Measurements from ENCODE around the gene TMEM129.

Gene TMEM129

DNA sequence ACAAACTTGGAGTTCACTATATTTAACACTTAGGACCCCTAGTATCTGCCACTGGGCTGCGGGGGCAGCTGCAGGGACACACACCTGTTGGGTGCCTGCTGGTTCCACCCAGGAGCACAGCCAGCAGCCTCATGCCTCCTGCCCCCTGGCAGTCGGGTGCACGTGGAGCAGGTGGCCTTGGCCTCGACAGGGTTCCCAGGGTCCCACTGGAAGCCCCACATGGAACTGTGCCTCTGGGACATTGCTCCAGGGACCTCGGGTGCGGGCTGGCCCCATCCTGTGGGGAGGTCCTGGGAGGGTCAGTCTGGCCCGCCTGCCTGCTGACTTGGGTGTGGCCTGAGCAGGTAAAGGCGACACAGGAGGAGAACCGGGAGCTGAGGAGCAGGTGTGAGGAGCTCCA, 18.2 kb upstream of the TMEM129 start:
- Histone ChIP-seq H3K4me3 (ENCODE audit: low read length) (no peak overlapping the region), H3K36me3 (ENCODE audit: control insufficient read depth, insufficient read depth, low read length, severe bottlenecking) (peaks cover 21% of the 10 kb centered on the region), H3K4me1 (ENCODE audit: control insufficient read depth, insufficient read depth, low read length) (no peaks in the 10 kb centered on the region), H3K27me3 (replicated peaks; ENCODE audit: control insufficient read depth, insufficient read depth, low read length) (no peaks in the 10 kb centered on the region), H3K9ac (ENCODE audit: low read length) (no peak overlapping the region), H3K9me3 (ENCODE audit: control insufficient read depth, low read length) (peaks cover 19% of the 10 kb centered on the region)
- DNase-seq (ENCODE audit: low read depth) = no peak

DNA sequence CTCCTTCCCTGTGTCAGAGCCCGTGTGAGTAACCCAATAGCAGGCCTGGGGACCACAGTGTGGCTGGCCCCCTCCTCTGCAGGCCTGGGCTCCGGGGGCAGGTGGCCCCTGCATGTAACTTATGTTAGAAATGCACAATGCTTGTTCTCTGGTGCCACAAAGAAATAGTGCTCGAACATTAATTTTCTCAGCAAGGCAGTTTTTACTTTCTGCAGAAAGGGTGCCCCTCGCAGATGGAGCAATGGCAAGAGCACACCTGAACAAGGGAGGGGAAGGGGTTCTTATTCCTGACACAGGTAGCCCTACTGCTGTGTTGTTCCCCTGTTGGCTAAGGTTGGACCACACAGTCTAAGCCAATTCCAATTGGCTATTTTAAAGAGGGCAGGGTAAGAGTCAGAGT, 17.3 kb upstream of the TMEM129 start:
- no peaks in the 10 kb centered on the region for H3K27me3 ChIP-seq (replicated peaks; ENCODE audit: control insufficient read depth, insufficient read depth, low read length)
- H3K4me1 ChIP-seq (ENCODE audit: control insufficient read depth, insufficient read depth, low read length) = no peaks in the 10 kb centered on the region
- no peak overlapping the region for H3K9ac ChIP-seq (ENCODE audit: low read length)
- H3K36me3 ChIP-seq (ENCODE audit: control insufficient read depth, insufficient read depth, low read length, severe bottlenecking) = peaks cover 21% of the 10 kb centered on the region
- peaks cover 19% of the 10 kb centered on the region for H3K9me3 ChIP-seq (ENCODE audit: control insufficient read depth, low read length)
- no peak overlapping the region for H3K4me3 ChIP-seq (ENCODE audit: low read length)
- no peak for DNase-seq (ENCODE audit: low read depth)

DNA sequence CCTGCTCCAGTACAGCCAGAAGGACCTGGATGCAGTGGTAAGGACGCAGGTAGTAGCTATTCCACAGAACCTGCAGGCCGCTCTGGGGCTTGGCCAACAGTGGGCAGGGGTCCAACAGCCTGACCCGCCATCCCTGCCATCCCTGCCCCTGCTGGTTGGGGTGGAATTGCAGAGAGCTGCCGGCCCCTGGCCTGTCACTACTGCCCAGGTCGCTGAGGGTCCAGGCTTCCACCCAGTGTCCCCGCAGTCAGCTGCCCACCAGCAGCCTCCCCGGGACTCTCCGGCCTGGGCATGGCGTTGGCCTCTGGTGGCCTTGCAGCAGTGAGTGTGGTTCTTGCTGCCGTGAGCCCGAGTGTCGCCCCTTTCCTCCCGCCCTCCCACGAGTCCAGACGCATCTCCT, 16.5 kb upstream of the TMEM129 start:
- H3K4me1 ChIP-seq (ENCODE audit: control insufficient read depth, insufficient read depth, low read length) = no peaks in the 10 kb centered on the region
- H3K27me3 ChIP-seq (replicated peaks; ENCODE audit: control insufficient read depth, insufficient read depth, low read length) = no peaks in the 10 kb centered on the region
- no peak for DNase-seq (ENCODE audit: low read depth)
- peaks cover 21% of the 10 kb centered on the region for H3K36me3 ChIP-seq (ENCODE audit: control insufficient read depth, insufficient read depth, low read length, severe bottlenecking)
- H3K4me3 ChIP-seq (ENCODE audit: low read length) = no peak overlapping the region
- H3K9ac ChIP-seq (ENCODE audit: low read length) = no peak overlapping the region
- H3K9me3 ChIP-seq (ENCODE audit: control insufficient read depth, low read length) = peaks cover 19% of the 10 kb centered on the region

- Histone ChIP-seq H3K36me3 (ENCODE audit: control insufficient read depth, insufficient read depth, low read length, severe bottlenecking) (peaks cover 21% of the 10 kb centered on the region), H3K9me3 (ENCODE audit: control insufficient read depth, low read length) (peaks cover 19% of the 10 kb centered on the region), H3K9ac (ENCODE audit: low read length) (no peak overlapping the region), H3K27me3 (replicated peaks; ENCODE audit: control insufficient read depth, insufficient read depth, low read length) (no peaks in the 10 kb centered on the region), H3K4me3 (ENCODE audit: low read length) (no peak overlapping the region), H3K4me1 (ENCODE audit: control insufficient read depth, insufficient read depth, low read length) (no peaks in the 10 kb centered on the region)
- DNase-seq (ENCODE audit: low read depth) = no peak
These were observed 15.7 kb upstream of the TMEM129 start for GRCh38 chr4:1736812-1737211.

- DNase-seq (ENCODE audit: low read depth) = no peak
- Histone ChIP-seq H3K36me3 (ENCODE audit: control insufficient read depth, insufficient read depth, low read length, severe bottlenecking) (peaks cover 16% of the 10 kb centered on the region), H3K4me3 (ENCODE audit: low read length) (no peak overlapping the region), H3K4me1 (ENCODE audit: control insufficient read depth, insufficient read depth, low read length) (no peaks in the 10 kb centered on the region), H3K9me3 (ENCODE audit: control insufficient read depth, low read length) (peaks cover 19% of the 10 kb centered on the region), H3K27me3 (replicated peaks; ENCODE audit: control insufficient read depth, insufficient read depth, low read length) (no peaks in the 10 kb centered on the region), H3K9ac (ENCODE audit: low read length) (no peak overlapping the region)
These were observed 14.1 kb upstream of the TMEM129 start for GRCh38 chr4:1735215-1735614.

DNA sequence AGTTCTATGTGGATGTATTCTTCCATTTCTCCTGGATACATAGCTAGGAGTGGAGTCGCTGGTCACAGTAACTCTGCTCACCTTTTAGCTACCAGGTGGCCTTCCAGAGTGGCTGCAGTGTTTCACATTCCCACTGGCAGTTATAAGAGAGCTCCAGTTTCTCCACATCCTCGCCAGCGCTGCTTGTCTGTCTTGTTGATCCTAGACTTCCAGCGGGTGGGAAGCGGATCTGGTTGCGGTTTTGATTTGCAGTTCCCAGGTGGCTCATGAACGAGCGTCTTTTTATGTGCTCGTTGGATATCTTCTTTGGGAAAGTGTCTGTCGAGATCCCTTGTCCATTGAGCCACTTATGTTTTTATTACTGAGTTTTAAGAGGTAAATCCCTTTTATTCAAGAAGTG, 11.8 kb upstream of the TMEM129 start:
- Histone ChIP-seq H3K9me3 (ENCODE audit: control insufficient read depth, low read length) (peaks cover 8% of the 10 kb centered on the region), H3K4me3 (ENCODE audit: low read length) (no peak overlapping the region), H3K4me1 (ENCODE audit: control insufficient read depth, insufficient read depth, low read length) (no peaks in the 10 kb centered on the region), H3K36me3 (ENCODE audit: control insufficient read depth, insufficient read depth, low read length, severe bottlenecking) (peaks cover 9% of the 10 kb centered on the region), H3K27me3 (replicated peaks; ENCODE audit: control insufficient read depth, insufficient read depth, low read length) (no peaks in the 10 kb centered on the region), H3K9ac (ENCODE audit: low read length) (no peak overlapping the region)
- no peak for DNase-seq (ENCODE audit: low read depth)

- no peak for DNase-seq (ENCODE audit: low read depth)
- no peak overlapping the region for H3K9ac ChIP-seq (ENCODE audit: low read length)
- H3K27me3 ChIP-seq (replicated peaks; ENCODE audit: control insufficient read depth, insufficient read depth, low read length) = no peaks in the 10 kb centered on the region
- peaks cover 5% of the 10 kb centered on the region for H3K4me1 ChIP-seq (ENCODE audit: control insufficient read depth, insufficient read depth, low read length)
- H3K36me3 ChIP-seq (ENCODE audit: control insufficient read depth, insufficient read depth, low read length, severe bottlenecking) = no peaks in the 10 kb centered on the region
- no peak overlapping the region for H3K4me3 ChIP-seq (ENCODE audit: low read length)
- H3K9me3 ChIP-seq (ENCODE audit: control insufficient read depth, low read length) = no peaks in the 10 kb centered on the region
These were observed 10.1 kb upstream of the TMEM129 start for GRCh38 chr4:1731180-1731579.

DNA sequence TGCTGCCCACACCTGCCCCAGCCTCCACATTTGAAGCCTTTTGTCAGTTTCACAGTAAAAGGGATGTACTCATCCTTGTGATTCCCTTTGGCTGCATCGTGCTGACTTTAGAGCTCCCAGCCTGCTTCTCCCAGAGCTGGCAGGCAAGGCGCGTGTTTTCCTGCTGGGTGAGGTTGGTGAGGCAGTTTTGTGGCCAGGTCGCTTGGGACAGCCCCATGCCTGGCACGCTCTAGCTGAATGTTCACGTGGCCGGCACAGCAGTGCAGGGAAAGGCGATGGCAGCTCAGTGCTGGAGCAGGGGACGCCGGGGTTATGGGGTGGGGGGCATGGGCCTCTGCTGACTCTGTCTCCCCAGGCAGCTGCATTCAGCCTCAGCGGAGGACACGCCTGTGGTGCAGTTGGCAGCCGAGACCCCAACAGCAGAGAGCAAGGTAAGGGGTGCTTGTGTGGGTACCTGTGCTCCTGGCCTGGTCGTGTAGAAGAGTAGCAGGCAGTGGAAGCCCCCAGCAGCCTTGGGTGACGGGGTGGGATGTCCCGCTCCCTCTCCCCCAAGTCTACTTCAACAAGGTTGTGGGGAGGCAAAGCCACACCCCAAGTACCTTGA, 9.5 kb upstream of the TMEM129 start:
- no peak for DNase-seq (ENCODE audit: low read depth)
- H3K9ac ChIP-seq (ENCODE audit: low read length) = no peak overlapping the region
- H3K9me3 ChIP-seq (ENCODE audit: control insufficient read depth, low read length) = no peaks in the 10 kb centered on the region
- no peaks in the 10 kb centered on the region for H3K36me3 ChIP-seq (ENCODE audit: control insufficient read depth, insufficient read depth, low read length, severe bottlenecking)
- no peaks in the 10 kb centered on the region for H3K27me3 ChIP-seq (replicated peaks; ENCODE audit: control insufficient read depth, insufficient read depth, low read length)
- no peak overlapping the region for H3K4me3 ChIP-seq (ENCODE audit: low read length)
- H3K4me1 ChIP-seq (ENCODE audit: control insufficient read depth, insufficient read depth, low read length) = peaks cover 5% of the 10 kb centered on the region

DNA sequence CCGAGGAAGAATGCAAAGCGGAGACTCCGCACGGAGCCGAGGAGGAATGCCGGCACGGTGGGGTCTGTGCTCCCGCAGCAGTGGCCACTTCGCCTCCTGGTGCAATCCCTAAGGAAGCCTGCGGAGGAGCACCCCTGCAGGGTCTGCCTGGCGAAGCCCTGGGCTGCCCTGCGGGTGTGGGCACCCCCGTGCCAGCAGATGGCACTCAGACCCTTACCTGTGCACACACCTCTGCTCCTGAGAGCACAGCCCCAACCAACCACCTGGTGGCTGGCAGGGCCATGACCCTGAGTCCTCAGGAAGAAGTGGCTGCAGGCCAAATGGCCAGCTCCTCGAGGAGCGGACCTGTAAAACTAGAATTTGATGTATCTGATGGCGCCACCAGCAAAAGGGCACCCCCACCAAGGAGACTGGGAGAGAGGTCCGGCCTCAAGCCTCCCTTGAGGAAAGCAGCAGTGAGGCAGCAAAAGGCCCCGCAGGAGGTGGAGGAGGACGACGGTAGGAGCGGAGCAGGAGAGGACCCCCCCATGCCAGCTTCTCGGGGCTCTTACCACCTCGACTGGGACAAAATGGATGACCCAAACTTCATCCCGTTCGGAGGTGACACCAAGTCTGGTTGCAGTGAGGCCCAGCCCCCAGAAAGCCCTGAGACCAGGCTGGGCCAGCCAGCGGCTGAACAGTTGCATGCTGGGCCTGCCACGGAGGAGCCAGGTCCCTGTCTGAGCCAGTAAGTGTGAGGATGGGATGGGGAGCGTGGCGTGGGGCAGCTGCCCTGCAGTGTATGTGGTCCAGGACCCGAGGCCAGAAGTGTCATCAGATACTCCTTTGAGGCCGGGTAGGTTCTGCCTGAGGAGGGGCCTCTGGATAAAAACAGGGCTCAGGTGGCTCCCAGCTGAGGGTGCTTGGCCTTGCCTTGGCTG, 7.2 kb upstream of the TMEM129 start:
- Histone ChIP-seq H3K9ac (ENCODE audit: low read length) (no peak overlapping the region), H3K4me3 (ENCODE audit: low read length) (no peak overlapping the region), H3K27me3 (replicated peaks; ENCODE audit: control insufficient read depth, insufficient read depth, low read length) (no peaks in the 10 kb centered on the region), H3K9me3 (ENCODE audit: control insufficient read depth, low read length) (no peaks in the 10 kb centered on the region), H3K4me1 (ENCODE audit: control insufficient read depth, insufficient read depth, low read length) (peaks cover 5% of the 10 kb centered on the region), H3K36me3 (ENCODE audit: control insufficient read depth, insufficient read depth, low read length, severe bottlenecking) (peaks cover 5% of the 10 kb centered on the region)
- no peak for DNase-seq (ENCODE audit: low read depth)

GRCh38 chr4:1727117-1728031, 6.3 kb upstream of the TMEM129 start:
- H3K4me1 ChIP-seq (ENCODE audit: control insufficient read depth, insufficient read depth, low read length) = peaks cover 7% of the 10 kb centered on the region
- H3K4me3 ChIP-seq (ENCODE audit: low read length) = no peak overlapping the region
- H3K27me3 ChIP-seq (replicated peaks; ENCODE audit: control insufficient read depth, insufficient read depth, low read length) = no peaks in the 10 kb centered on the region
- no peak for DNase-seq (ENCODE audit: low read depth)
- no peak overlapping the region for H3K9ac ChIP-seq (ENCODE audit: low read length)
- peaks cover 5% of the 10 kb centered on the region for H3K36me3 ChIP-seq (ENCODE audit: control insufficient read depth, insufficient read depth, low read length, severe bottlenecking)
- H3K9me3 ChIP-seq (ENCODE audit: control insufficient read depth, low read length) = no peaks in the 10 kb centered on the region

Measured in adipocyte (in vitro differentiated cells).